ENCODE data around the gene MRPS26. TPM values are rescaled to one million over a fixed set of nuclear protein-coding genes. Genes with fewer than 3 reads are reported as not detected.

The MRPS26 gene
- polyA plus RNA-seq, 1 donor (not counting 4 experiments of a cell fraction or from before 2014, with no cell fraction given), result 29.8 TPM

- FAIRE-seq, result no peak
- dilution Hi-C loops (cut with MboI; ENCODE audit: extremely low pct_ligation_motif_present, low sequenced_read_pairs), result no loop called here
These were observed 42.2 kb downstream of the MRPS26 start for GRCh38 chr20:3088031-3088430.

GRCh38 chr20:3090565-3090964 lies 44.7 kb downstream of the MRPS26 start:
- no peaks in the 10 kb centered on the region for H4K20me1 ChIP-seq (ENCODE audit: control insufficient read depth, extremely low read depth, insufficient read depth, low read length)
- dilution Hi-C loops (cut with MboI; ENCODE audit: extremely low pct_ligation_motif_present, low sequenced_read_pairs), result no loop called here
- no peak overlapping the region for H3K4me3 ChIP-seq (ENCODE audit: control insufficient read depth in 2 of 3, extremely low read depth in 1 of 3, insufficient read depth in 2 of 3, low read depth in 1 of 3, low read length in 3 of 3)
- FAIRE-seq (no peak), DNase-seq (ENCODE audit: low read depth, low spot score) (no peak)
- H3K4me2 ChIP-seq (ENCODE audit: control insufficient read depth, extremely low read depth, insufficient read depth, low read depth, low read length), result no peak overlapping the region
- no peaks in the 10 kb centered on the region for H3K9me3 ChIP-seq (ENCODE audit: control insufficient read depth, low read depth, low read length)
- no peaks in the 10 kb centered on the region for H3K36me3 ChIP-seq (ENCODE audit: control insufficient read depth in 2 of 2, extremely low read depth in 1 of 2, insufficient read depth in 2 of 2, low read length in 2 of 2)
- H3K79me2 ChIP-seq (ENCODE audit: control insufficient read depth, insufficient read depth, low read length), result no peaks in the 10 kb centered on the region
- peaks cover 5% of the 10 kb centered on the region for H3K4me1 ChIP-seq (ENCODE audit: control insufficient read depth, extremely low read depth, insufficient read depth, low read length)
- no peak overlapping the region for H3K9ac ChIP-seq (ENCODE audit: control insufficient read depth, extremely low read depth, insufficient read depth, low read length)
- no peaks in the 10 kb centered on the region for H3K9me1 ChIP-seq (ENCODE audit: control insufficient read depth, extremely low read depth, insufficient read depth, low read length)
- no peak overlapping the region for H3K27ac ChIP-seq (ENCODE audit: control insufficient read depth, insufficient read depth, low read length)
- TF ChIP-seq EZH2 (IDR thresholded peaks at IDR 0.05; ENCODE audit: low read length), result no peak
- TF ChIP-seq, protein P1, sequence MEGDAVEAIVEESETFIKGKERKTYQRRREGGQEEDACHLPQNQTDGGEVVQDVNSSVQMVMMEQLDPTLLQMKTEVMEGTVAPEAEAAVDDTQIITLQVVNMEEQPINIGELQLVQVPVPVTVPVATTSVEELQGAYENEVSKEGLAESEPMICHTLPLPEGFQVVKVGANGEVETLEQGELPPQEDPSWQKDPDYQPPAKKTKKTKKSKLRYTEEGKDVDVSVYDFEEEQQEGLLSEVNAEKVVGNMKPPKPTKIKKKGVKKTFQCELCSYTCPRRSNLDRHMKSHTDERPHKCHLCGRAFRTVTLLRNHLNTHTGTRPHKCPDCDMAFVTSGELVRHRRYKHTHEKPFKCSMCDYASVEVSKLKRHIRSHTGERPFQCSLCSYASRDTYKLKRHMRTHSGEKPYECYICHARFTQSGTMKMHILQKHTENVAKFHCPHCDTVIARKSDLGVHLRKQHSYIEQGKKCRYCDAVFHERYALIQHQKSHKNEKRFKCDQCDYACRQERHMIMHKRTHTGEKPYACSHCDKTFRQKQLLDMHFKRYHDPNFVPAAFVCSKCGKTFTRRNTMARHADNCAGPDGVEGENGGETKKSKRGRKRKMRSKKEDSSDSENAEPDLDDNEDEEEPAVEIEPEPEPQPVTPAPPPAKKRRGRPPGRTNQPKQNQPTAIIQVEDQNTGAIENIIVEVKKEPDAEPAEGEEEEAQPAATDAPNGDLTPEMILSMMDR (optimal IDR thresholded peaks at IDR 0.05 in 1 of 3, IDR thresholded peaks at IDR 0.05 in 1 of 3, conservative IDR thresholded peaks at IDR 0.05 in 1 of 3; ENCODE audit: extremely low read depth in 1 of 3, insufficient read depth in 2 of 3, low read length in 3 of 3), result no peak
- peaks cover 32% of the 10 kb centered on the region for H3K27me3 ChIP-seq (ENCODE audit: control insufficient read depth, extremely low read depth, insufficient read depth, low read length)
- no peak overlapping the region for H2AFZ ChIP-seq (ENCODE audit: control insufficient read depth, low read length)

More at GRCh38 chr20:3088031-3088430, 42.2 kb downstream of the MRPS26 start:
- DNase-seq (ENCODE audit: low read depth, low spot score), result no peak
- TF ChIP-seq, protein P1 (optimal IDR thresholded peaks at IDR 0.05 in 1 of 3, IDR thresholded peaks at IDR 0.05 in 1 of 3, conservative IDR thresholded peaks at IDR 0.05 in 1 of 3; ENCODE audit: extremely low read depth in 1 of 3, insufficient read depth in 2 of 3, low read length in 3 of 3), result no peak
- no peak for TF ChIP-seq EZH2 (IDR thresholded peaks at IDR 0.05; ENCODE audit: low read length)
- H3K9me1 ChIP-seq (ENCODE audit: control insufficient read depth, extremely low read depth, insufficient read depth, low read length), result no peaks in the 10 kb centered on the region
- H3K4me3 ChIP-seq (ENCODE audit: control insufficient read depth in 2 of 3, extremely low read depth in 1 of 3, insufficient read depth in 2 of 3, low read depth in 1 of 3, low read length in 3 of 3), result no peak overlapping the region
- no peaks in the 10 kb centered on the region for H3K79me2 ChIP-seq (ENCODE audit: control insufficient read depth, insufficient read depth, low read length)
- no peaks in the 10 kb centered on the region for H3K4me1 ChIP-seq (ENCODE audit: control insufficient read depth, extremely low read depth, insufficient read depth, low read length)
- peaks cover 48% of the 10 kb centered on the region for H3K27me3 ChIP-seq (ENCODE audit: control insufficient read depth, extremely low read depth, insufficient read depth, low read length)
- H2AFZ ChIP-seq (ENCODE audit: control insufficient read depth, low read length), result no peak overlapping the region
- H4K20me1 ChIP-seq (ENCODE audit: control insufficient read depth, extremely low read depth, insufficient read depth, low read length), result no peaks in the 10 kb centered on the region
- H3K36me3 ChIP-seq (ENCODE audit: control insufficient read depth in 2 of 2, extremely low read depth in 1 of 2, insufficient read depth in 2 of 2, low read length in 2 of 2), result no peaks in the 10 kb centered on the region
- no peak overlapping the region for H3K27ac ChIP-seq (ENCODE audit: control insufficient read depth, insufficient read depth, low read length)
- H3K9me3 ChIP-seq (ENCODE audit: control insufficient read depth, low read depth, low read length), result no peaks in the 10 kb centered on the region
- no peak overlapping the region for H3K9ac ChIP-seq (ENCODE audit: control insufficient read depth, extremely low read depth, insufficient read depth, low read length)
- no peak overlapping the region for H3K4me2 ChIP-seq (ENCODE audit: control insufficient read depth, extremely low read depth, insufficient read depth, low read depth, low read length)

All from keratinocyte (primary cell).